Aorta (tissue), 5 donors: ENCODE data around the gene C1orf198. TPM values are rescaled to one million over a fixed set of nuclear protein-coding genes. Genes with fewer than 3 reads are reported as not detected.

Source experiments
- ATAC-seq: fragments of 200-7000 bp; cut with Tn5 transposase; one replicate; pipeline ENCODE4 v1.9.1; 2022; ENCODE audit warnings: moderate library complexity; ENCODE audit not compliant: low FRiP score
- DNase-seq, 2 donors: peaks; one replicate each; pipeline ENCODE4 v3.0.0-alpha.2; 2020
- H3K27ac ChIP-seq, 2 donors: one replicate each; pipeline ENCODE4 v1.5.1; 2013; ENCODE audit warnings: low read length in 2 of 2, mild to moderate bottlenecking in 2 of 2, moderate library complexity in 2 of 2, control low read depth in 1 of 2, inconsistent platforms in 1 of 2, low read depth in 1 of 2
- H3K27me3 ChIP-seq, 2 donors: one replicate each; pipeline ENCODE4 v1.6.1; 2013; ENCODE audit warnings: control low read depth in 1 of 2, low read length in 1 of 2, mild to moderate bottlenecking in 1 of 2, moderate library complexity in 1 of 2; ENCODE audit not compliant: insufficient read depth in 2 of 2, control insufficient read depth in 1 of 2
- H3K36me3 ChIP-seq, 2 donors: one replicate each; pipeline ENCODE4 v1.6.1; 2013; ENCODE audit warnings: control low read depth in 1 of 2, low read length in 1 of 2, mild to moderate bottlenecking in 1 of 2; ENCODE audit not compliant: insufficient read depth in 2 of 2, control insufficient read depth in 1 of 2
- H3K4me1 ChIP-seq, 2 donors: one replicate each; pipeline ENCODE4 v1.6.1; 2013; ENCODE audit warnings: low read length in 2 of 2, control low read depth in 1 of 2, mild to moderate bottlenecking in 1 of 2, moderate library complexity in 1 of 2; ENCODE audit not compliant: insufficient read depth in 2 of 2, control insufficient read depth in 1 of 2
- H3K4me3 ChIP-seq, 2 donors: one replicate each; pipeline ENCODE4 v1.5.1; 2013; ENCODE audit warnings: low read length in 2 of 2, control low read depth in 1 of 2, mild to moderate bottlenecking in 1 of 2
- H3K9me3 ChIP-seq: one replicate; pipeline ENCODE4 v1.6.1; 2013; ENCODE audit warnings: mild to moderate bottlenecking, low read length; ENCODE audit not compliant: control insufficient read depth
- WGBS, 2 donors: extraction: QIAGEN DNeasy Blood & Tissue Kit; methylation state at CpG; one replicate each; pipeline ENCODE4 v1.1.7; 2013; 5-methylcytosine and 5-hydroxymethylcytosine counted together
- intact Hi-C, 2 donors: fragments of 100-400 bp; cut with DNase I; formaldehyde crosslinking; loops; one replicate each; pipeline versions ENCODE4 v1.14.2 to v1.15.0; 2022
- long read RNA-seq, 2 donors: library from polyadenylated mRNA; unstranded; transcript quantifications; one replicate each; pipeline ENCODE4 v2.0.0, GENCODE V29; 2020 to 2021
- polyA plus RNA-seq, 2 donors: library from polyadenylated mRNA; stranded (reverse); fragments of 200-250 nt; gene quantifications; one replicate each; pipeline ENCODE4 v1.2.3, GENCODE V29; 2013
- total RNA-seq, 2 donors: library from RNA; stranded (reverse); fragmentation: NEBNext Ultra II Directional; extraction: Animal tissue kit (Norgen Biotek cat#: 25700); gene quantifications; one replicate each; pipeline ENCODE4 v1.2.1, GENCODE V29; 2021
- donor health status: healthy with polysubstance abuse.
- donor health status: Bipolar disorder and iron deficiency.
- donor health status: DM: no; HTN: no; CAD: no.
- donor health status: DM: no; HTN: no; CAD: no.
- donor health status: DM: yes; HTN: yes; CAD: no.

Gene C1orf198
- total RNA-seq (100 to 1,000 TPM; 117 to 172 TPM), polyA plus RNA-seq (100 to 1,000 TPM in 1 of 2 donors, 10 to 100 TPM in 1; 61.2 to 110 TPM)
- long read RNA-seq, donor 1, transcript C1orf198-201 (4 exons, 3,858 nt) = major isoform, 82 of 178 reads
- long read RNA-seq, donor 1, partial matches to known transcripts = 18 of 178 reads
- long read RNA-seq, donor 1, other reads (novel, unspliced or antisense) = 75 of 178 reads
- long read RNA-seq, donor 2, transcript C1orf198-201 (4 exons, 3,858 nt) = major isoform, 77 of 110 reads
- long read RNA-seq, donor 2, partial matches to known transcripts = 3 of 110 reads
- long read RNA-seq, donor 2, other reads (novel, unspliced or antisense) = 29 of 110 reads

GRCh38 chr1:230867903-230868735 lies at the start of gene C1orf198:
Gene C1orf198, minus strand, starts transcription at chr1:230868521. Its CDS starts 9 bp downstream, at chr1:230868512.
- Histone ChIP-seq H3K4me3 (peak within 1 kb of the TSS; percentile 90 to 100), H3K27ac (peak within 1 kb of the TSS; percentile 79 to 88), H3K9me3 (no peaks in the 10 kb centered on the region), H3K36me3 (no peaks in the 10 kb centered on the region), H3K4me1 (no peaks in the 10 kb centered on the region), H3K27me3 (no peaks in the 10 kb centered on the region)
- intact Hi-C loops = loop anchor here (2.0 to 5.0 kb wide), 5 partner anchors 41 to 61 kb away; no protein-coding TSS in a partner anchor
- WGBS, 2 donors = 0 to 1% methylated on average over 70 to 96 of the region's 96 CpGs
- DNase-seq (peak; percentile 80 to 95), ATAC-seq (peak; percentile 88)

DNA sequence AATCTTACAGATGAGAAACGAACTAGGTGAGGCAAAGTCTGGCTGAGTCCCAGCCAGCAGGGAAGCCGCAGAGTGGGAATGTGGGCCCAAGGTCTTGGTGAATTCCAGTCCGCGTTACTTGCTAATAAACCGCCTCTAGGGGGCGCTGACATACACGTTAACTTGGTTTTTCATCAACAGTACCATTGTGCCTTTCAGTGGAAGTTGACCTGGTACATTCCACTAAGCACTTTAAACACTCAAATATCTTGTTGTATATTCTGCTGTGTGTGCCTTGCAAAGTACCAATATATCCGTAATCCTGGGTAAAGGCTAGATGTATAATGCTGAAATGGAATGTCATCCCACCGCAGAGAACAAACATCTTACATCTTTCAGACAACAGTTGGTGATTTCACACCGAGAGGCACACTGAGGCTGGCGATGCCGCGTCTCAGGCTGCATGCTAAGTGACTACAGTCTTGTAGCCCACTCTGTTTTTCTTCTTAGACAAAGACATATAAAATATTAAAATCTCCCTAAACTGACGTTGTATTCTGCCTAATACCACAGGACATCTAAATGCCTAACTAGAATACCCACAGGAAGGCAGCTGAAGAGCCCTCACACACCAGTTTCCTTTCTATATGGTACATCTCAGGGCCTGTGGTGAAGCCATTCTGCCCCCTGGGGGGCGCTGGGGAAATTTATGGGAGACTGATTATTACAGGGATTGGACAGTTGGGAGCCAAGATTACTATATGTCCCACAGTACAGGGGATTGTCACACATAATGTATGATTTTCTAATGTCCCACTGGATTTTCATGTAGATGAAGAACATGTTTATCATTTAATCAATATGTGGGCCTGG lies 49.2 kb upstream of the C1orf198 start:
- WGBS, 2 donors = 61 to 63% methylated on average over 15 of the region's 15 CpGs
- Histone ChIP-seq H3K9me3 (no peaks in the 10 kb centered on the region), H3K27ac (no peak overlapping the region), H3K27me3 (no peaks in the 10 kb centered on the region), H3K4me1 (no peaks in the 10 kb centered on the region), H3K36me3 (peaks cover 0 to 2% of the 10 kb centered on the region in 2 donors), H3K4me3 (no peak overlapping the region)
- intact Hi-C loops = loop anchor here (1.0 to 10.0 kb wide), 3 partner anchors 60 to 297 kb away; partner anchors contain the start of genes ARV1 (in 1 of the 2) and TTC13 (in 1 of the 2)
- ATAC-seq (peak; percentile 66), DNase-seq (peak; percentile 78 to 83)

DNA sequence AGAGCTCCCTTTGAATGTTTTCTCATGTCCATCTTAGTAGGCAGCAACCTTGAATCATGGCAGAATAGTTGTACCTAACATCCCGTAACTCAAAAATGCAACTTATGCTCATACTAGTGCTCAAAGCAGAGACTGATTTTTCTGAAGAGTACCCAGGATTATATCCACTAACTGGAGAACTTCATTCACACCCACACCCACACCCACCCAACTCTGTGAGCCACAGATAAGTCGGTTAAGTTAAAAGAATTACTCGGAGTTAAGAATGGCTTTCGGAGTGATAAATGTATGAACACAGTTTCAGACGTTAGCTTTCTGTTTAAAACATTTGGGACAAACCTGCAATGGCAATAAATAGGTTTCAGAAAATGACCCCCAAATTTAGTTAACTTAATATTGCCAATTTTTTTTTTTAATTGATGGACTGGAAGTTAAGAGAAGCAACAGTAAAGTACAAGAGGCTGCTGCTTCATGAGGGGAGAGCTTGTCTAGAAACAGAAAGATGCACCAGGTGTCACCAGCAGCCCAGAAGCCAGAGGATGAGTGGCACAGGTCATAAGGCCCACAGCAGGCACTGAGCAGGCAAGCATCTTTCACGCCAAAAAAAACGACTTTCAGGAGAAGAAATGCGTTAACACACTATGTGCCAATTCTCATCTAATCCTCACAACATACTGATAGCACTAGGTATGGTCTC lies 48.4 kb upstream of the C1orf198 start:
- intact Hi-C loops = loop anchor here (1.0 to 10.0 kb wide), 3 partner anchors 61 to 298 kb away; partner anchors contain the start of genes ARV1 (in 1 of the 2) and TTC13 (in 1 of the 2)
- DNase-seq (no peak), ATAC-seq (no peak)
- Histone ChIP-seq H3K4me3 (no peak overlapping the region), H3K27me3 (no peaks in the 10 kb centered on the region), H3K36me3 (peaks cover 0 to 2% of the 10 kb centered on the region in 2 donors), H3K9me3 (no peaks in the 10 kb centered on the region), H3K4me1 (no peaks in the 10 kb centered on the region), H3K27ac (no peak overlapping the region)
- 89 to 91% methylated on average over 8 of the region's 8 CpGs for WGBS, 2 donors

- intact Hi-C loops = loop anchor here (5.0 to 10.0 kb wide), 2 partner anchors 62 to 300 kb away; partner anchors contain the start of genes ARV1 (in 1 of the 2) and TTC13 (in 1 of the 2)
- no peak for DNase-seq
- Histone ChIP-seq H3K4me1 (peaks cover 0 to under 1% of the 10 kb centered on the region in 2 donors), H3K27ac (no peak overlapping the region), H3K36me3 (peaks cover 0 to 2% of the 10 kb centered on the region in 2 donors), H3K27me3 (no peaks in the 10 kb centered on the region), H3K4me3 (no peak overlapping the region), H3K9me3 (no peaks in the 10 kb centered on the region)
- no peak for ATAC-seq
These were observed 46.8 kb upstream of the C1orf198 start for GRCh38 chr1:230915078-230915477.

- H3K27me3 ChIP-seq = no peaks in the 10 kb centered on the region
These were observed 45.2 kb upstream of the C1orf198 start for GRCh38 chr1:230913496-230913895.

DNA sequence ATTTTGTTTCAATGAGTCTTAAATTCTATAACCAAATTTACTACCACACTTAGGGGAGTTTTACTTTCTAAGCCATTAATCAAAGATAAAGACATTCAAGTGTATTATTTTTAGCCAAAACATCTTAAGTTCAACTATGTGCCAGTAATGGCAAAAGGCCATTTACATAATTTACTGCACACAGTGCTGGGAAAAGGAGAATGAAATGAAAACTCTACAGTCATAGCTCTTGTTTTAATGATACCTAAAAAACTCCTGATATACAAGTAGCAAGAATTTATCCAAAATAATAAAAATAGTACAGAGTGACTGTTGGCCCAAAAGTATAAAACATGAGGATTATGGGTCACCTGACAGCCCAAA lies 42.4 kb upstream of the C1orf198 start:
- no peaks in the 10 kb centered on the region for H3K9me3 ChIP-seq
- H3K4me3 ChIP-seq = no peak overlapping the region
- intact Hi-C loops = loop anchor here (2.0 to 10.0 kb wide), 3 partner anchors 42 to 304 kb away; partner anchors contain the start of gene C1orf198 (in 2 of the 2)
- no peaks in the 10 kb centered on the region for H3K36me3 ChIP-seq
- H3K27ac ChIP-seq = peak overlapping the region in 1 of 2 donors; percentile 78
- no peaks in the 10 kb centered on the region for H3K27me3 ChIP-seq
- H3K4me1 ChIP-seq = peaks cover 2 to 3% of the 10 kb centered on the region in 2 donors
- DNase-seq (no peak), ATAC-seq (peak; percentile 81)

More at GRCh38 chr1:230913496-230913895, 45.2 kb upstream of the C1orf198 start:
- intact Hi-C loops = loop anchor here in 1 of 2 donors (5.0 to 10.0 kb wide), 2 partner anchors 46 to 301 kb away; partner anchors contain the start of gene C1orf198
- ATAC-seq = no peak
- Histone ChIP-seq H3K36me3 (no peaks in the 10 kb centered on the region), H3K9me3 (no peaks in the 10 kb centered on the region), H3K27ac (peak overlapping the region in 1 of 2 donors; percentile 29), H3K4me3 (no peak overlapping the region), H3K4me1 (peaks cover 2 to 3% of the 10 kb centered on the region in 2 donors)
- WGBS, 2 donors = 32 to 34% methylated on average over 2 of the region's 2 CpGs
- no peak for DNase-seq

- no peaks in the 10 kb centered on the region for H3K36me3 ChIP-seq
- H3K4me3 ChIP-seq = no peak overlapping the region
- WGBS, 2 donors = 9% methylated on average over 13 of the region's 13 CpGs
- DNase-seq (peak; percentile 79 to 87), ATAC-seq (peak; percentile 91)
- no peaks in the 10 kb centered on the region for H3K27me3 ChIP-seq
- H3K9me3 ChIP-seq = no peaks in the 10 kb centered on the region
- intact Hi-C loops = loop anchor here (2.0 to 10.0 kb wide), 3 partner anchors 41 to 305 kb away; partner anchors contain the start of gene C1orf198 (in 2 of the 2)
- H3K4me1 ChIP-seq = peaks cover 2 to 3% of the 10 kb centered on the region in 2 donors
- peak overlapping the region; percentile 78 to 96 for H3K27ac ChIP-seq
These were observed 41.8 kb upstream of the C1orf198 start for GRCh38 chr1:230909974-230910754.
